HG02610 (cell line): ENCODE results near the gene AKAP13.

Source experiments
- ATAC-seq: cut with Tn5 transposase; IDR thresholded peaks from one replicate; pipeline ENCODE4 v1.9.1; 2021; ENCODE audit warnings: mild to moderate bottlenecking, moderate library complexity; ENCODE audit not compliant: unreplicated experiment

Gene AKAP13

DNA sequence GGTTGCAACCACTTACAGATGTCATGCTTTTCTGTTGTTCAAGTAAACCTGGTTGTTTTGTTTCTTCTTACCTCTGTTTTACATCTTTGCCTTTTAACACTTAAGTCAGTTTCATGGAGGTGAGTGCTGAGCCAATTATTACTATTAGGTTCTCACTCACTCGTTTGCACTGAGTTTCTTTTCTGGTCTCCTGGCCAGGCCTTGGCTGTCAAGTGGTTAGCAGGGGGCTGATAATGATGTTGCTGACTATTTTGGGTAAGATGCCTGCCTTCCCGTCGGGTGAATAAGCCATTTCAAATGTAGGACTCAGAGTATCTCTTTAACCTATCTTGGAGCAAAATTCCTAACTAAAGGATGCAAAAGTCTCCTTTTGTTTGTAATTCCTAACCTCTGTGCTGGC lies 335.9 kb downstream of the AKAP13 start:
- no peak for ATAC-seq

GRCh38 chr15:85717212-85717611 lies 336.8 kb downstream of the AKAP13 start:
- ATAC-seq: no peak

DNA sequence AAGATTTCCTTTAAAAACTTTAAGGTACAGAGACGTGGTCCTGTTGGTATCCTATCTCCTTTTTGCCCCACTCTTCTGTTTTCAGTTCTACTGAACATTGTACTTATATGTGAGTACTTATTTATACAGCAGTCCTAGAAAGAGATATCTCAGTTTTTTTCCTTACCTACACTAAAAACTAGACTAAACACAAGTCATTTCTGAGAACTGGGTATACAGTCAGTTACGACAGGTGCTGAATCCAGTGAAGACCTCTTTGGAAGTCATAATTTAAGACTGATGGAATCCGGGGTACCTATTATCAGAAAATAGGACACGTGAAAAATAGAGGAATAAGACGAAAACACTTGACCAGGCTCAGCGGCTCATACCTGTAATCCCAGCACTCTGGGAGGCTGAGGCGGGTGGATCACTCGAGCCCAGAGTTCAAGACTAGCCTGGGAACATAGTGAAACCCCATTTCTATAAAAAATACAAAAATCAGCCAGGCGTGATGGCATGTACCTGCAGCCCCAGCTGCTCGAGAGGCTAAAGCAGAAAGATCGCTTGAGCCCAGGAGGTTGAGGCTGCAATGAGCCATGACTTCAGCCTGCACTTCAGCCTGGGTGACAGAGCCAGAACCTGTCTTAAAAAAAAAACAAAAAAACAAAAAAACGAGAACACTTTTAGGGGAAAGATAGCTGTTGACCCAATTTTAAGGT lies 338.0 kb downstream of the AKAP13 start:
- no peak for ATAC-seq

DNA sequence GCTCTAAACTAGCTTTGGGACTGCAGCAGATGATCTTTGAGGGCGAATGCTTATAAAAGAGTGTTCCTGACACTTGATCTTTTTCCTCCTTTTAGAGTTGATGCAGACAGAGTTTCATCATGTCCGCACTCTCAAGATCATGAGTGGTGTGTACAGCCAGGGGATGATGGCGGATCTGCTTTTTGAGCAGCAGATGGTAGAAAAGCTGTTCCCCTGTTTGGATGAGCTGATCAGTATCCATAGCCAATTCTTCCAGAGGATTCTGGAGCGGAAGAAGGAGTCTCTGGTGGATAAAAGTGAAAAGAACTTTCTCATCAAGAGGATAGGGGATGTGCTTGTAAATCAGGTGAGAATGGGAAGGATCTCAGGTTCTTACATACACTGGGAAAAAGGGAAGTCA lies 338.6 kb downstream of the AKAP13 start:
- ATAC-seq: no peak

GRCh38 chr15:85722374-85723152 lies 342.2 kb downstream of the AKAP13 start:
- no peak for ATAC-seq

- no peak for ATAC-seq
Observed at GRCh38 chr15:85723960-85724945, 343.9 kb downstream of the AKAP13 start.

- no peak for ATAC-seq
Observed at GRCh38 chr15:85725019-85725418, 344.6 kb downstream of the AKAP13 start.

- no peak for ATAC-seq
Observed at GRCh38 chr15:85725564-85725963, 345.2 kb downstream of the AKAP13 start.

- ATAC-seq: no peak
Observed at GRCh38 chr15:85726454-85726853, 346.1 kb downstream of the AKAP13 start.

DNA sequence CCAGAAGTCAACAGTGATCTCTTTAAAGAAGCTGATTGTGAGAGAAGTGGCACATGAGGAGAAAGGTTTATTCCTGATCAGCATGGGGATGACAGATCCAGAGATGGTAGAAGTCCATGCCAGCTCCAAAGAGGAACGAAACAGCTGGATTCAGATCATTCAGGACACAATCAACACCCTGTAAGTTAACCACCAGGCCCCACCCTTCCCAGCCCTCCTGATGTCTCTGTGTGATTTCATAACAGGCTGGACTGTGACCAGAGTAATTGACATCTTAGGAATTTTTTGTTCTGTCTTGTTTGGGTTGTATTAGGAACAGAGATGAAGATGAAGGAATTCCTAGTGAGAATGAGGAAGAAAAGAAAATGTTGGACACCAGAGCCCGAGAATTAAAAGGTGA lies 346.7 kb downstream of the AKAP13 start:
- no peak for ATAC-seq

- ATAC-seq: peak; percentile 66
Observed at GRCh38 chr15:85730001-85730820, 349.8 kb downstream of the AKAP13 start.

DNA sequence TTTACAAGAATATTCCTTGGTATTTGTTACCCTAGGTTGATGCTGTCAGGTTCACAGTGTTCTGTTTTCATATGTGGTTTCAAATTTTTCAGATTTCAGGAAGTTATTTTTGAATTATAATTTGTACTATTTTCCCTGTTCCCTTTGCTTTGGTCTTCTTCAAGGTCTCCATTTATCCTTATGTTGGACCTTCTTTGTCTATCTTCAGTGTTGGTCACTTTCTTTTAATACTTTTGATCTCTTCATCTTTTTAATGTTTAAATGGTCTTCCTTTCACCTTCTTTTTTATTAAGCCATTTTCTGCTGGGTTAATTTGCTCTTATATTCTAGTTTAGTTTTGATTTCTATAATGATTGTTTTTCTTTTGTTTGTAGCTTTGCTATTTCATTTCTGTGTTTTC lies 353.0 kb downstream of the AKAP13 start:
- no peak for ATAC-seq

GRCh38 chr15:85737061-85737460 lies 356.7 kb downstream of the AKAP13 start:
- no peak for ATAC-seq

- ATAC-seq: no peak
Observed at GRCh38 chr15:85741021-85741421, 360.6 kb downstream of the AKAP13 start.

DNA sequence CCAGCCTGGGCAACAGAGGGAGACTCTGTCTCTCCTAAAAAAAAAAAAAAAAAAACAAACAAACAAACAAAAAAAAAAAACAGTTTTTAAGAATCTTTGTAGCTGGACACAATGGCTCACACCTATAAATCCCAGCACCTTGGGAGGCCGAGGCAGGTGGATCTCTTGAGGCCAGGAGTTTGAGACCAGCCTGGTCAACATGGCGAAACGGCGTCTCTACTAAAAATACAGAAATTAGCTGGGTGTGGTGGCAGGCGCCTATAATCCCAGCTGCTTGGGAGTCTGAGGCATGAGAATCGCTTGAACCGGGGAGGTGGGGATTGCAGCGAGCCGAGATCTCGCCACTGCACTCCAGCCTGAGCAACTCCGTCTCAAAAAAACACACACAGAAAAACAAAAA lies 361.3 kb downstream of the AKAP13 start:
- no peak for ATAC-seq

DNA sequence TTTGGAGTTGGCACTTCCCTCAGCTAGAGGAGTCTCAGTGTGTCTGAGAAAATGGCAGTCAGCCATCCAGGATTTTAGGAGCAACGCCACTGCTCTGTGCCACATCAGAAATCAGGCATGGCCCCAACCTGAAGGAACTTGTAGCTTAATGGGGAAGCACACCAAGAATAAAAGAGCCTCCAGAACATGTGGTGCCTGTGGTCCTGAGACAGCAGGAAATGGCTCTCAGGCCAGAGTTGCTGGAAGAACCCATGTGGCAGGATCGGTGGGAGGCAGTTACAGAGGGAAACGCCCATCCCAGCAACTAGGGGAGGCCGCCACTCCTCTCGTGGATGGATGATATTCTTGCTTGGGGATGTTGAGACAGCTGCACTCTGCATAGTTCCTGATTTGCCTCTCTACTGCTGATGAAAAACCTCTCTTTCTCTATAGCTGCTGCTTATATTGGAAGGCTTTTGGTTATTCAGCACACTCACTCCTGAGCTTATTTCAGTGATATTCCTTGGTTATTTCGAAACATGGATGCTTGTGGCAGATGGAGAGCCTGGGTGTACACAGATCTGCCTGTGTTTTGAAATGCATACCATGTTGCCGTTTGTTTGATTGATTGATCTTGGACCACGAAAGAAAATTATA lies 361.9 kb downstream of the AKAP13 start:
- no peak for ATAC-seq

DNA sequence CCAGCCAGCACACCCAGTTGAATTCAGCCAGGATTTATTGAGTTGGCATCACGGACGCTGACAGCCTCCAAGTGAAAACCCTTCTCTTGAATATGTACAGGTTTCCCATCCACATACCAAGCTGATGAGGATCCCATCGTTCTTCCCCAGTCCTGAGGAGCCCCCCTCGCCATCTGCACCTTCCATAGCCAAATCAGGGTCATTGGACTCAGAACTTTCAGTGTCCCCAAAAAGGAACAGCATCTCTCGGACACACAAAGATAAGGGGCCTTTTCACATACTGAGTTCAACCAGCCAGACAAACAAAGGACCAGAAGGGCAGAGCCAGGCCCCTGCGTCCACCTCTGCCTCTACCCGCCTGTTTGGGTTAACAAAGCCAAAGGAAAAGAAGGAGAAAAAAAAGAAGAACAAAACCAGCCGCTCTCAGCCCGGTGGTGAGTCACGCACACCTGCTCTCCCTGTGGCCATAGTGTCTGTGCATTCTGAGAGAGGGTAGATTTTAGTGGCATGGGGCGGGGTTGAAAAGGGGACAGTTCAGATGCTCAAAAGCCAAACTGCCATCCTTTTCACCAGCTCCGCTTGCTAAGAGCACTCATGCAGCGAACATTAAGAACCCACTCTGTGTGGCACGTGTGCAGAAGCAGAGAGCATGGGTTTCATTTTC lies 363.1 kb downstream of the AKAP13 start:
- no peak for ATAC-seq

GRCh38 chr15:85744579-85744978 lies 364.2 kb downstream of the AKAP13 start:
- no peak for ATAC-seq

DNA sequence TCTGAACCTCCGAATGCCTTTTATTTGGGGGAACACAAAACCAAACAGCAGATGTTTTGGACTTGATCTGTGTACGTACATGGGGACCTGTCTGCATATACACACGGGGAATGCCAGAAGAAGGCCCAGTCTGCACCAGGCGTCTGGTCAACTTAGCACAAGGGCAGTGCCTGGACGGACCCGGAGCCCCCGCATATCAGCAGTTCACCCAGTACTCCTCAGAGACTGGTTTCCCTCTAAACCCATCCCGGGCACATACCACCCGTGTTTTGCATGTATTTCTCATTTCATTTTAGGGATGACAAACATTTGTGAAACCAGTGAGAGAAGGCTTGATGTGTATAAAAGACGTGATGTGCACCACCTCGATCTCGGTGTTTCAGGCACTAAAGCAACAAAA lies 364.6 kb downstream of the AKAP13 start:
- ATAC-seq: no peak
